Colon (tissue), 2 donors: ENCODE results near the gene GOLGA8T.
"Not testable (repeated sequence)": the region's sequence is repeated elsewhere in the genome, so short reads cannot be mapped to it uniquely, and the experiment has no call there.

Source experiments
- FAIRE-seq: peaks from 2 replicates; lab custom pipeline; 2012; peaks lifted over from hg19 to GRCh38; lab: Jason Lieb, UNC
- donor health status: control.
- donor health status: control.

GOLGA8T gene

GRCh38 chr15:30134751-30135150 is at the start of gene GOLGA8T:
Gene GOLGA8T (plus strand): TSS chr15:30135051. CDS start chr15:30135149, 98 bp downstream.
- not testable (repeated sequence) for FAIRE-seq

- not testable (repeated sequence) for FAIRE-seq
Observed at GRCh38 chr15:30097827-30098226, 37.0 kb upstream of the GOLGA8T start.

GRCh38 chr15:30102890-30103289 is 32.0 kb upstream of the GOLGA8T start:
- FAIRE-seq, result not testable (repeated sequence)

- not testable (repeated sequence) for FAIRE-seq
Observed at GRCh38 chr15:30103941-30104507, 30.8 kb upstream of the GOLGA8T start.

GRCh38 chr15:30110591-30110990 is 24.3 kb upstream of the GOLGA8T start:
- not testable (repeated sequence) for FAIRE-seq

GRCh38 chr15:30130066-30130465 is 4.8 kb upstream of the GOLGA8T start:
- peak; percentile 95 for FAIRE-seq

- not testable (repeated sequence) for FAIRE-seq
Observed at GRCh38 chr15:30143246-30143645, 8.4 kb downstream of the GOLGA8T start.

GRCh38 chr15:30149891-30150290 is 15.0 kb downstream of the GOLGA8T start:
- not testable (repeated sequence) for FAIRE-seq

GRCh38 chr15:30162479-30163357 is 27.9 kb downstream of the GOLGA8T start:
- not testable (repeated sequence) for FAIRE-seq

- not testable (repeated sequence) for FAIRE-seq
Observed at GRCh38 chr15:30163759-30164158, 28.9 kb downstream of the GOLGA8T start.

- FAIRE-seq, result not testable (repeated sequence)
Observed at GRCh38 chr15:30164257-30164656, 29.4 kb downstream of the GOLGA8T start.

GRCh38 chr15:30167403-30167802 is 32.6 kb downstream of the GOLGA8T start:
- FAIRE-seq, result not testable (repeated sequence)

GRCh38 chr15:30167886-30168285 is 33.0 kb downstream of the GOLGA8T start:
- FAIRE-seq, result not testable (repeated sequence)

GRCh38 chr15:30171452-30171851 is 36.6 kb downstream of the GOLGA8T start:
- FAIRE-seq, result not testable (repeated sequence)

- FAIRE-seq, result peak; percentile 45
Observed at GRCh38 chr15:30173041-30173608, 38.3 kb downstream of the GOLGA8T start.

GRCh38 chr15:30175291-30175690 is 40.4 kb downstream of the GOLGA8T start:
- FAIRE-seq, result not testable (repeated sequence)

- not testable (repeated sequence) for FAIRE-seq
Observed at GRCh38 chr15:30176613-30177012, 41.8 kb downstream of the GOLGA8T start.

GRCh38 chr15:30179814-30180213 is 45.0 kb downstream of the GOLGA8T start:
- not testable (repeated sequence) for FAIRE-seq

- FAIRE-seq, result not testable (repeated sequence)
Observed at GRCh38 chr15:30185495-30185894, 50.6 kb downstream of the GOLGA8T start.

- not testable (repeated sequence) for FAIRE-seq
Observed at GRCh38 chr15:30187429-30187828, 52.6 kb downstream of the GOLGA8T start.

- FAIRE-seq, result not testable (repeated sequence)
Observed at GRCh38 chr15:30189754-30190153, 54.9 kb downstream of the GOLGA8T start.

- not testable (repeated sequence) for FAIRE-seq
Observed at GRCh38 chr15:30191143-30191542, 56.3 kb downstream of the GOLGA8T start.

- not testable (repeated sequence) for FAIRE-seq
Observed at GRCh38 chr15:30191639-30192038, 56.8 kb downstream of the GOLGA8T start.
